Heart left ventricle (tissue), 16 donors: ENCODE results near the gene RPS6KA5. TPM values are rescaled to one million over a fixed set of nuclear protein-coding genes. Genes with fewer than 3 reads are reported as not detected.

Experiments used
- ATAC-seq, 4 donors: fragments of 200-7000 bp; cut with Tn5 transposase; one replicate each; pipeline ENCODE4 v1.9.1; 2020 to 2022; ENCODE audit warnings: moderate library complexity in 4 of 4, mild to moderate bottlenecking in 3 of 4, moderate number of reproducible peaks in 1 of 4
- DNase-seq, 5 donors: peaks; one replicate each; pipeline ENCODE4 v3.0.0-alpha.2; 2020
- H3K27ac ChIP-seq, 12 donors: fragments of 200-600 bp; sonication (generic) in 4 of 12; one replicate each; pipeline versions ENCODE4 v1.5.0 to v1.8.0; 2016 to 2022; ENCODE audit warnings: mild to moderate bottlenecking in 2 of 12
- H3K27me3 ChIP-seq, 9 donors: fragments of 200-600 bp; sonication (generic) in 2 of 9; one replicate each; pipeline versions ENCODE4 v1.5.1 to v1.8.0; 2016 to 2022; ENCODE audit warnings: mild to moderate bottlenecking in 3 of 9
- H3K36me3 ChIP-seq, 9 donors: fragments of 200-600 bp; sonication (generic) in 2 of 9; one replicate each; pipeline versions ENCODE4 v1.5.0 to v1.8.0; 2018 to 2022; ENCODE audit warnings: mild to moderate bottlenecking in 2 of 9
- H3K4me1 ChIP-seq, 12 donors: fragments of 200-600 bp; sonication (generic) in 4 of 12; one replicate each; pipeline versions ENCODE4 v1.5.0 to v1.8.0; 2016 to 2022; ENCODE audit warnings: mild to moderate bottlenecking in 3 of 12
- H3K4me3 ChIP-seq, 12 donors: fragments of 200-600 bp; sonication (generic) in 4 of 12; one replicate each; pipeline versions ENCODE4 v1.5.0 to v1.8.0; 2017 to 2022; ENCODE audit warnings: mild to moderate bottlenecking in 9 of 12, moderate library complexity in 4 of 12
- H3K9me3 ChIP-seq, 12 donors: fragments of 200-600 bp; sonication (generic) in 4 of 12; one replicate each; pipeline versions ENCODE4 v1.5.0 to v1.8.0; 2016 to 2022; ENCODE audit warnings: mild to moderate bottlenecking in 1 of 12
- POLR2A ChIP-seq, 2 donors: fragments of 450-650 bp; IDR thresholded peaks; one replicate each; pipeline ENCODE4 v1.6.1; 2017; ENCODE audit warnings: antibody characterized with exemption in 2 of 2, mild to moderate bottlenecking in 2 of 2, moderate library complexity in 2 of 2
- WGBS, 4 donors: extraction: QIAGEN DNeasy Blood & Tissue Kit in 2 of 4; methylation state at CpG; one replicate each; pipeline versions ENCODE4 v1.1.5 to v1.1.7; 2013 to 2018; 5-methylcytosine and 5-hydroxymethylcytosine counted together
- intact Hi-C, 10 donors: fragments of 100-400 bp; cut with DNase I; formaldehyde crosslinking; loops; one replicate each; pipeline versions ENCODE4 v1.11.1 to v1.14.2; 2022
- polyA plus RNA-seq, 2 donors: library from polyadenylated mRNA; stranded (reverse); fragments of 200-250 nt; gene quantifications; one replicate each; pipeline ENCODE4 v1.2.3, GENCODE V29; 2013
- total RNA-seq, 9 donors: library from RNA; depleted of rRNA in 2 of 9; stranded (reverse); fragments of >200 nt in 2 of 9; fragmentation: NEBNext Ultra II Directional in 3 of 9; extraction: Animal tissue kit (Norgen Biotek cat#: 25700) in 3 of 9; gene quantifications; one replicate each; pipeline versions ENCODE4 v1.1.0 to v1.2.4, GENCODE V29; 2016 to 2023
- TF ChIP-seq, protein P1 (sequence below), 12 donors: fragments of 200-600 bp; sonication (generic) in 4 of 12; IDR thresholded peaks; one replicate each; pipeline versions ENCODE4 v1.5.0 to v1.8.0; 2018 to 2022; ENCODE audit warnings: antibody characterized with exemption in 12 of 12, mild to moderate bottlenecking in 5 of 12
- donor health status: ischemic (EF 13 %, LVEDD 7.1; RV severe dilation, severe dysfunction).
- donor health status: healthy with polysubstance abuse.
- donor health status: DM: no; HTN: yes; CAD: no.
- donor health status: DM: no; HTN: no; CAD: no.
- donor health status: ischemic (EF 25% LVEDD 6.9; RV normal size, moderate dysfunction).
- donor health status: ischemic (EF 25% LVEDD 5.7; RV mildly dilated, moderate dysfunction).
- donor health status: healthy.
- donor health status: DM: yes; HTN: yes; CAD: no.
- donor health status: ischemic (EF 35%, LVEDD 5.7; RV mildly dilated, moderate dysfunction).
- donor health status: nonischemic (EF 11% LVEDD 7.7; RV severe dilation, severe dysfunction).
- donor health status: DM: yes; HTN: yes; CAD: no.
- donor health status: PGD.
- donor health status: ischemic (EF 29% LVEDD 5.4; RV normal size, mild dysfunction).
- donor health status: nonischemic (EF 23%, LVEDD 6.1; RV moderate dilation, normal function).

RPS6KA5 gene
- total and polyA plus RNA-seq, 11 donors = 0.72 to 13.3 (median 8.5) TPM

DNA sequence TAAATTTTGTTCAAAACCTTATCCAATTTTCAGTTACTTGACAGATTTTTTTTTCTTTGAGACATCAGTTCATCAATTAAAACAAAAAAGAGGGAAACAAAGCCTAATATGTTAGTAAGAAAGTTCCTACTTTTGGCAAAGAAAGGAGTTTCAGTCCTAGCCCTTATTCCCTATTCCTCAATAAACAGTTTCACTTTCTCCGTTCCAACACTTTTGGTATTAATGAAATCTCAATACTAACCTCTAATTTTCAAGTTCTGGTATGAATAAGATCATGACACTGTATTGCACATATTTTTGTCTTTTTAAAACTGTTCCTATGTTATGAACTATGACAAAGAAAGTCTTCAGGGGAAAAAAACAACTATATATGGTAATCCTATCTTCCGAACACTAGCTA is 48.4 kb downstream of the RPS6KA5 start:
- intact Hi-C loops = no loop called here
- WGBS, 4 donors = 78 to 96% (median 88%) methylated on average over 2 of the region's 2 CpGs
- Histone ChIP-seq H3K4me1 (peaks cover 0 to 65% (median 0%) of the 10 kb centered on the region in 12 donors), H3K4me3 (peak overlapping the region in 2 of 12 donors; percentile 2 to 20), H3K9me3 (no peaks in the 10 kb centered on the region), H3K27ac (peak overlapping the region in 1 of 12 donors; percentile 42), H3K27me3 (no peaks in the 10 kb centered on the region), H3K36me3 (no peaks in the 10 kb centered on the region)
- TF ChIP-seq POLR2A (IDR thresholded peaks at IDR 0.05) = no peak
- TF ChIP-seq, protein P1, sequence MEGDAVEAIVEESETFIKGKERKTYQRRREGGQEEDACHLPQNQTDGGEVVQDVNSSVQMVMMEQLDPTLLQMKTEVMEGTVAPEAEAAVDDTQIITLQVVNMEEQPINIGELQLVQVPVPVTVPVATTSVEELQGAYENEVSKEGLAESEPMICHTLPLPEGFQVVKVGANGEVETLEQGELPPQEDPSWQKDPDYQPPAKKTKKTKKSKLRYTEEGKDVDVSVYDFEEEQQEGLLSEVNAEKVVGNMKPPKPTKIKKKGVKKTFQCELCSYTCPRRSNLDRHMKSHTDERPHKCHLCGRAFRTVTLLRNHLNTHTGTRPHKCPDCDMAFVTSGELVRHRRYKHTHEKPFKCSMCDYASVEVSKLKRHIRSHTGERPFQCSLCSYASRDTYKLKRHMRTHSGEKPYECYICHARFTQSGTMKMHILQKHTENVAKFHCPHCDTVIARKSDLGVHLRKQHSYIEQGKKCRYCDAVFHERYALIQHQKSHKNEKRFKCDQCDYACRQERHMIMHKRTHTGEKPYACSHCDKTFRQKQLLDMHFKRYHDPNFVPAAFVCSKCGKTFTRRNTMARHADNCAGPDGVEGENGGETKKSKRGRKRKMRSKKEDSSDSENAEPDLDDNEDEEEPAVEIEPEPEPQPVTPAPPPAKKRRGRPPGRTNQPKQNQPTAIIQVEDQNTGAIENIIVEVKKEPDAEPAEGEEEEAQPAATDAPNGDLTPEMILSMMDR (IDR thresholded peaks at IDR 0.05) = no peak
- ATAC-seq (no peak), DNase-seq (no peak)

DNA sequence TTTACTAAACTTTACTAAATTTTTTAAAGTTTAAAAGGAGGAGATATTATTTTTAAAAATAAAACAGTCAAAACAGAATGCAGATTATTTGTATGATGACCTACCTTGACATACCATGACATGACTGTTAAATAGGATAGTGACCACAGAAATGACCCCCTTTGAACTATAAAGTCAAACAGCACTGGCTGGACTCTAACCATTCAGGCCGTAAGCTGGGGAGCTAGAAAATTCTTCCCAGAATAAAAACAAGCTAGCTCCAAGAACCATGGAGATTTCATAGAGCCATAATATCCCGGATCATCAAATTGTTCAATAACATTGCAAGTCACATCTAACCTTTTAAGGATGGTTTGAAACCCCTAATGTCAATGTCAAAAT is 50.3 kb downstream of the RPS6KA5 start:
- H3K9me3 ChIP-seq = no peaks in the 10 kb centered on the region
- peaks cover 0 to 62% (median 0%) of the 10 kb centered on the region in 12 donors for H3K4me1 ChIP-seq
- no peak overlapping the region for H3K4me3 ChIP-seq
- H3K36me3 ChIP-seq = no peaks in the 10 kb centered on the region
- no peak for ATAC-seq
- H3K27me3 ChIP-seq = no peaks in the 10 kb centered on the region
- WGBS, 4 donors = 96 to 100% (median 98%) methylated on average over 2 of the region's 2 CpGs
- H3K27ac ChIP-seq = peak overlapping the region in 1 of 12 donors; percentile 86
- intact Hi-C loops = no loop called here
- no peak for DNase-seq
- TF ChIP-seq, protein P1 (IDR thresholded peaks at IDR 0.05) = no peak
- TF ChIP-seq POLR2A (IDR thresholded peaks at IDR 0.05) = no peak

DNA sequence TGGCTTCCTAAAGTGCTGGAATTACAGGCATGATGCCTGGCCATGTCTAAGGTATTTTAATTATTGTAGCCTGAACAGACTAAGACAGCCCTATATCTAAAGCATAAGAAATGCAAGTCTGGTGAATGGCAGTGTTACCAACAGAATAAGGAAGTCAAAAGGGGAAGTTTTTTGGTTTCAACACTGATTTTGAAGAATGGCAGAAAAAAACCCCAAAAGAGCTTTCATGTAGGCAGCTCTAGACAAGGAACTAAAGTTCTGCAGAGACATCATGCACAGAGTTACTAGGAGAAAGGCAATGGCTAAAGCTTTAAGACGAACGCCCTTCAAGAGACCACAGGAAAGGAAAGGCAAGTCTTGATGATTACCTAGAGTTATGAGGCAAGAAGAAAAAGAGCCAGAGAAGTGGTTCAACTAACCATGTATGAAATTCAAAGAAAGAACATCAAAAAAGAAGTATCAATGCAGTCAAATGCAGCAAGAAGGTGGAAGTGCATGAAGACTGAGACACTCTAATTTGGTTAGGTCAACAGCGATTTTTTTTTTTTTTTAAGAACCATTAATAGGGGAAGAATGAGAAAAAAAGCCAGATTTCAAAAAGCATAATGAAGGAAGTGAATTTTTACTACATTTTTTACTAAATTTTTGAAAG is 50.8 kb downstream of the RPS6KA5 start:
- ATAC-seq = peak in 3 of 4 donors; percentile 55 to 64 (median 61)
- H3K27me3 ChIP-seq = no peaks in the 10 kb centered on the region
- intact Hi-C loops = no loop called here
- no peak overlapping the region for H3K4me3 ChIP-seq
- H3K4me1 ChIP-seq = peaks cover 0 to 62% (median 0%) of the 10 kb centered on the region in 12 donors
- H3K9me3 ChIP-seq = no peaks in the 10 kb centered on the region
- no peak for DNase-seq
- peak overlapping the region in 2 of 12 donors; percentile 7 to 86 for H3K27ac ChIP-seq
- H3K36me3 ChIP-seq = no peaks in the 10 kb centered on the region
- TF ChIP-seq POLR2A (IDR thresholded peaks at IDR 0.05) = no peak
- WGBS, 4 donors = 85 to 93% (median 91%) methylated on average over 3 of the region's 3 CpGs

DNA sequence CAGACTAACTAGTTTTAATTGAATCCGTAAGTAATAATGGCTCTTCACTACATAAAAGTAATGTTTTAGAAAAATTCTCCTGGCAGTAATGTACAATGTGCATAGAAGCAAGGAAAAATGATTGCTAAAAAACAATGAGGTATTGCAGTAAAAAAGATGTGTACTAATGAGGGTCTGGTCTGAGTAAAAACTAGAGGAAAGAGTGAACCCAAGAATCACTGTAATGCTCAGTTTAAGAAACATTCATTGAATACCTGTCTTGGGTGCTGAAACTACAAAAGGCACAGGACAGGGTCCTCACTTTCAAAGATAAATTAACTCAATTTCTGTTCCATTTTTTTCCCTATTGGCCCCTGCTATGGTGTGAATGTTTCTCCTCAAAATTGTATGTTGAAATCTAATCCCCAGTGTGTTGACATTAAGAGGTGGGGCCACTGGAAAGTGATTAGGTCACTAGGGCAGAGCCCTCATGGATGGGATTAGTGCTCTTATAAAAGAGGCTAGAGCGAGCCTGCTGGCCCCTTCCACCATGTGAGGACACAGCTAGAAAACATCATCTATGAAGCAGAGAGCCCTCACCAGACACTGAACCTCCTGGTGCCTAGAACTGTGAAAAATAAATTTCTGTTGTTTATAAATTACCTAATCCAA is 51.6 kb downstream of the RPS6KA5 start:
- Histone ChIP-seq H3K27ac (peak overlapping the region in 2 of 12 donors; percentile 7 to 86), H3K4me1 (peaks cover 0 to 60% (median 0%) of the 10 kb centered on the region in 12 donors), H3K4me3 (no peak overlapping the region), H3K9me3 (no peaks in the 10 kb centered on the region), H3K36me3 (no peaks in the 10 kb centered on the region), H3K27me3 (no peaks in the 10 kb centered on the region)
- DNase-seq (peak in 1 of 5 donors; percentile 26), ATAC-seq (peak in 3 of 4 donors; percentile 36 to 71 (median 61))
- 76 to 93% (median 87%) methylated on average over 2 of the region's 2 CpGs for WGBS, 4 donors
- intact Hi-C loops = no loop called here
- TF ChIP-seq, protein P1 (IDR thresholded peaks at IDR 0.05) = no peak
- no peak for TF ChIP-seq POLR2A (IDR thresholded peaks at IDR 0.05)
